Large intestine (tissue), 3 donors: Measurements from ENCODE around the gene GAPDHS. TPM values are rescaled to one million over a fixed set of nuclear protein-coding genes. Genes with fewer than 3 reads are reported as not detected.

Source experiments
- DNase-seq, 2 donors: peaks; one replicate each; pipeline versions ENCODE4 v3.0.0 to v3.0.0-alpha.2; 2013
- H3K27ac ChIP-seq: one replicate; pipeline ENCODE4 v1.5.1; 2013; ENCODE audit warnings: low read length
- H3K27me3 ChIP-seq: 2 replicates; pipeline ENCODE4 v1.6.1; 2013; ENCODE audit warnings: low read length; ENCODE audit not compliant: control insufficient read depth, insufficient read depth
- H3K36me3 ChIP-seq: 2 replicates; pipeline ENCODE4 v1.6.1; 2013; ENCODE audit warnings: low read length; ENCODE audit not compliant: control insufficient read depth, insufficient read depth
- H3K4me1 ChIP-seq: one replicate; pipeline ENCODE4 v1.6.1; 2013; ENCODE audit warnings: low read length; ENCODE audit not compliant: control insufficient read depth, insufficient read depth
- H3K4me3 ChIP-seq: one replicate; pipeline ENCODE4 v1.5.1; 2013; ENCODE audit warnings: low read length
- H3K9me3 ChIP-seq: one replicate; pipeline ENCODE4 v1.6.1; 2013; ENCODE audit warnings: mild to moderate bottlenecking, low read depth, low read length, moderate library complexity; ENCODE audit not compliant: control insufficient read depth
- WGBS: methylation state at CpG from one replicate; pipeline ENCODE4 v1.1.5; 2013; ENCODE audit warnings: low lambda C conversion rate; ENCODE audit not compliant: insufficient coverage; 5-methylcytosine and 5-hydroxymethylcytosine counted together
- polyA plus RNA-seq: library from polyadenylated mRNA; unstranded; fragments of 120-200 nt; gene quantifications from one replicate; pipeline ENCODE4 v1.2.1, GENCODE V29; 2013

GAPDHS gene
- polyA plus RNA-seq, 1 donor = not detected

- Histone ChIP-seq H3K36me3 (no peaks in the 10 kb centered on the region), H3K9me3 (no peaks in the 10 kb centered on the region), H3K27ac (peak overlapping the region; percentile 69), H3K4me3 (peak overlapping the region; percentile 57), H3K27me3 (peaks cover 39% of the 10 kb centered on the region), H3K4me1 (peaks cover 17% of the 10 kb centered on the region)
- DNase-seq = peak; percentile 72
- WGBS = no CpG with 5 or more reads among the region's 39 CpGs
These were observed 23.2 kb upstream of the GAPDHS start for GRCh38 chr19:35509861-35510625.

DNA sequence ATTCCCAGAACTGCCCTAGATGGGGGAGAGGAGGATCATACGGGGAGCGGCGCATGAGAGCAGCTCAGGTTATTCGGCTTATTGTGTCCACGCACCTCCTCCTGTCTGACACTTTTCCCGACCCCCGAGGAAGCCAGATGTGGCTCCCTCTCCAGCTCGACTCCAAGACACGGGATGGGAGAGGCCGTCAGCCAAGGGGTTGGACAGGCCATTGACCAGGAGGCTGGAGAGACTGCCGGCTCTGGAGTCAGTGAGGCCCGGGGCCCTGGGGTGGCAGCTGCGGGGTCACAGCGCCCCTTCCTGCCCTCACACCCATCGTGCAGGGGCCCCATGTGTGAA lies 22.7 kb upstream of the GAPDHS start:
- no peak overlapping the region for H3K4me3 ChIP-seq
- H3K36me3 ChIP-seq = no peaks in the 10 kb centered on the region
- H3K27ac ChIP-seq = no peak overlapping the region
- H3K27me3 ChIP-seq = peaks cover 39% of the 10 kb centered on the region
- H3K4me1 ChIP-seq = peaks cover 17% of the 10 kb centered on the region
- WGBS = no CpG with 5 or more reads among the region's 15 CpGs
- DNase-seq = no peak
- H3K9me3 ChIP-seq = no peaks in the 10 kb centered on the region

DNA sequence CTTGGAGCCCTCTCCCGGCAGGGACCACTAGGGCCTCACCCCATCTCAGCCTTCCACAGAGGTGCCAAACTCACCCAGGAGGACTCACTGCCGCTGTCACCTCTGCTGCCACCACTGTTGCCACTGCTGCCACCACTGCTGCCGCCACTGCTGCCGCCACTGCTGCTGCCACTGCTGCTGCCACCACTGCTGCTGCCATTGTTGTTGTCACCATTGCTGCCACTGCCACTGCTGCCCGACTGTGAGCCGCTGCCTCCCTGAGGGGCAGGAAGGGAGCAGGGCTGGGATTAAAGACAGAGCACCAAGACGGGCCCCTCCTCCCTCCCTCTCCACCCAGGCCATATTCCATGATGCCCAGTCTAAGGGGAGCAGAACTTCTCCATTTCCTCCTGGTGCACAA lies 21.9 kb upstream of the GAPDHS start:
- H3K9me3 ChIP-seq = no peaks in the 10 kb centered on the region
- DNase-seq = no peak
- peaks cover 13% of the 10 kb centered on the region for H3K4me1 ChIP-seq
- no CpG with 5 or more reads among the region's 7 CpGs for WGBS
- H3K27ac ChIP-seq = no peak overlapping the region
- H3K4me3 ChIP-seq = no peak overlapping the region
- no peaks in the 10 kb centered on the region for H3K36me3 ChIP-seq
- H3K27me3 ChIP-seq = peaks cover 39% of the 10 kb centered on the region

GRCh38 chr19:35512831-35513627 lies 20.2 kb upstream of the GAPDHS start:
- no peaks in the 10 kb centered on the region for H3K36me3 ChIP-seq
- no peak overlapping the region for H3K4me3 ChIP-seq
- H3K27ac ChIP-seq = no peak overlapping the region
- H3K27me3 ChIP-seq = peaks cover 39% of the 10 kb centered on the region
- no peak for DNase-seq
- peaks cover 13% of the 10 kb centered on the region for H3K4me1 ChIP-seq
- WGBS = 96% methylated on average over 3 of the region's 15 CpGs
- H3K9me3 ChIP-seq = no peaks in the 10 kb centered on the region

DNA sequence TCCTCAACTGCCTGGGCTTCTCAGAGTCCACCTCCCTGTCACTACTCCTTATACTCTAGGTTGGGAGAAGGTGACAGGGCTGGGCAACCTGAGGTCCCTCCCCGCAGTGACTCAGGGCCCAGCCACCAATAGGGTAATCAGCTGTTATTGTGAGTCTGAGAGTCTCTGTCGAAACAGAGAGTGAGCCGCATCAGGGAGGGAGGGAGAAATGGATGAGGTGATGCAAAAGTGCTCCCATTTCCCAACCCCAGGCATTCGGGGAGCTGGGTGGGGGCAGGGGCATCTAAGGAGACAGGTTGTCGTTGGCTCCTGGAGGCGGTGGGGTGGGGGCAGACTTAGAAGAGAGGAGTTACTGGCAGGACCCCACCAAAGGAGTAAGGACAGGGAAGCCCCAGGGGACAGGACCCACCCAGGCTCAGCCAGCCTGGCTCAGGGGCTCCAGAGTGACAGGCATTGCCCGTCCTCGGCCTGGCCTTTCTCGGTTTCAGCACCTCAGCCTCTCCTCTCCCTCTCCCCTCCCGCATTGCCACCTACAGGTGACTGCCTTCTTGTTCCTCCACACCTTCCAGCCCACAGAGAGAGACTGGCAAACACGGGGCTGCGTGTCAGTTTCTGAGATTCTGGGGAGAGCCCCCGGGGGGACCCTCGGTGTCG lies 19.5 kb upstream of the GAPDHS start, which contains the start of gene DMKN:
Gene DMKN (minus strand): TSS at position 22 of the 654 bp plus-strand sequence. CDS start 174 bp downstream, outside the sequence.
- Histone ChIP-seq H3K36me3 (no peaks in the 10 kb centered on the region), H3K4me1 (peaks cover 13% of the 10 kb centered on the region), H3K9me3 (no peaks in the 10 kb centered on the region), H3K27ac (no peak within 1 kb of the TSS), H3K27me3 (peaks cover 39% of the 10 kb centered on the region), H3K4me3 (no peak within 1 kb of the TSS)
- 20% methylated on average over 2 of the region's 15 CpGs for WGBS
- DNase-seq = no peak

- Histone ChIP-seq H3K4me1 (peaks cover 9% of the 10 kb centered on the region), H3K27me3 (peaks cover 39% of the 10 kb centered on the region), H3K4me3 (no peak overlapping the region), H3K9me3 (no peaks in the 10 kb centered on the region), H3K36me3 (no peaks in the 10 kb centered on the region), H3K27ac (no peak overlapping the region)
- DNase-seq = no peak
- WGBS = no CpG with 5 or more reads among the region's 20 CpGs
These were observed 18.9 kb upstream of the GAPDHS start for GRCh38 chr19:35514282-35514809.

DNA sequence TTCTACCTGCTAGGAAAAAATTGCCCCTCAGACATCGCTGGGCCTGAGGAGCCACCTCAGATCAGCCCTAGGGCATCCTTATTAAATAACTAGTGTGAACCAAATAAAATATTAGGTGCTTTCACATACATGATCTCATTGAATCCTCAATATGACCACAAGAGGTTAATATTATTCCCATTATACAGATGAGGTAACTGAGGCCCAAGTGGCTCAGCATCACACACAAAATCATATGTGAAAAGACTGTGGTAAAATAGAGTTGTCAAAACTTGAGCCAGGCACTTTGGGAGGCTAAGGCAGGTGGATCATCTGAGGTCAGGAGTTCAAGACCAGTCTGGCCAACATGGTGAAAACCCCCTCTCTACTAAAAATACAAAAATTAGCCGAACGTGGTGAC lies 16.9 kb upstream of the GAPDHS start:
- peaks cover 23% of the 10 kb centered on the region for H3K27me3 ChIP-seq
- no peaks in the 10 kb centered on the region for H3K36me3 ChIP-seq
- no peaks in the 10 kb centered on the region for H3K9me3 ChIP-seq
- WGBS = no CpG with 5 or more reads among the region's 3 CpGs
- DNase-seq = no peak
- H3K4me1 ChIP-seq = no peaks in the 10 kb centered on the region
- no peak overlapping the region for H3K27ac ChIP-seq
- H3K4me3 ChIP-seq = no peak overlapping the region

GRCh38 chr19:35517342-35517741 lies 15.9 kb upstream of the GAPDHS start:
- no peaks in the 10 kb centered on the region for H3K36me3 ChIP-seq
- no peak overlapping the region for H3K4me3 ChIP-seq
- WGBS = 80% methylated on average over 1 of the region's 2 CpGs
- no peak overlapping the region for H3K27ac ChIP-seq
- peaks cover 20% of the 10 kb centered on the region for H3K27me3 ChIP-seq
- H3K9me3 ChIP-seq = no peaks in the 10 kb centered on the region
- no peak for DNase-seq
- no peaks in the 10 kb centered on the region for H3K4me1 ChIP-seq

GRCh38 chr19:35518313-35518712 lies 14.9 kb upstream of the GAPDHS start:
- Histone ChIP-seq H3K4me3 (no peak overlapping the region), H3K36me3 (no peaks in the 10 kb centered on the region), H3K9me3 (no peaks in the 10 kb centered on the region), H3K27ac (no peak overlapping the region), H3K4me1 (no peaks in the 10 kb centered on the region), H3K27me3 (peaks cover 12% of the 10 kb centered on the region)
- WGBS = no CpG with 5 or more reads among the region's 6 CpGs
- no peak for DNase-seq

DNA sequence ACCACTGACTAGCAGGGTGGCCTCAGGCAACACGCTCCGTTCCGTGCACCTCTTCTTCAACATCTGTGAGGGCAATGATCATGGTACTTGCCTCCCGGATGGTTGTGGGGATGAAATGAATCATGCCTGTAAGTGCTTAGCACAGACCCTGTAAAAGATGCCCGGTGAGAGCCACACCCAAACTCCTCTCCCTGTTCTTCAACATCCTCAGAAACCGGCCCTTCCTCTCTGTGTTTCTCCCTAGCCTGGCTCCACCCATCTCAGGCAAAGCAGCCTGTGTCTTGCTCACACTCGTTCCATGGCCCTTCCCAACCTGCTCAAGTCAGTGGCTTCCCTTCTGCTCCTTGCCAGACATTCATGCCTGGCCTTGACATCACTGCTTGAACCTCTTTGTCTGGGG lies 14.0 kb upstream of the GAPDHS start:
- no peak overlapping the region for H3K4me3 ChIP-seq
- H3K4me1 ChIP-seq = no peaks in the 10 kb centered on the region
- WGBS = no CpG with 5 or more reads among the region's 7 CpGs
- no peaks in the 10 kb centered on the region for H3K9me3 ChIP-seq
- no peak for DNase-seq
- peaks cover 6% of the 10 kb centered on the region for H3K27me3 ChIP-seq
- no peaks in the 10 kb centered on the region for H3K36me3 ChIP-seq
- no peak overlapping the region for H3K27ac ChIP-seq
